K562 (cell line): ENCODE results near the gene CRAMP1. TPM values are rescaled to one million over a fixed set of nuclear protein-coding genes. Genes with fewer than 3 reads are reported as not detected.

Experiments
- E2F4 ChIP-seq: sonication (generic); formaldehyde crosslinking; IDR thresholded peaks from 2 replicates; pipeline ENCODE4 v1.8.0; 2022; ENCODE audit warnings: mild to moderate bottlenecking, low read depth, missing genetic modification reagents
- ELF4 ChIP-seq: fragments of 450-650 bp; formaldehyde crosslinking; IDR thresholded peaks from 2 replicates; pipeline ENCODE4 v1.4.0; 2022; ENCODE audit warnings: missing genetic modification characterization
- FOXM1 ChIP-seq, 2 experiments: fragments of 450-650 bp in 1 of 2; sonication (generic) in 1 of 2; formaldehyde crosslinking in 1 of 2; IDR thresholded peaks; 2 replicates each; pipeline versions ENCODE4 v1.6.1 to v1.9.0; 2017 to 2022; ENCODE audit warnings: low read depth in 2 of 2, mild to moderate bottlenecking in 2 of 2, missing genetic modification reagents in 1 of 2, moderate library complexity in 1 of 2
- HNRNPUL1 ChIP-seq: fragments of 200-400 bp; formaldehyde crosslinking; IDR thresholded peaks from 2 replicates; pipeline ENCODE4 v1.6.1; 2017; ENCODE audit warnings: low read length
- HOMEZ ChIP-seq: fragments of 250-450 bp; sonication (Bioruptor Pico); IDR thresholded peaks from 2 replicates; pipeline ENCODE4 v1.4.0; 2020; ENCODE audit warnings: mild to moderate bottlenecking, moderate library complexity
- MLX ChIP-seq, 2 experiments: fragments of 450-650 bp in 1 of 2; sonication (generic) in 1 of 2; formaldehyde crosslinking; conservative IDR thresholded peaks; 2 replicates each; pipeline versions ENCODE4 v1.4.0 to v1.8.1; 2020 to 2022; ENCODE audit warnings: mild to moderate bottlenecking in 1 of 2, missing genetic modification reagents in 1 of 2
- NKRF ChIP-seq: fragments of 450-650 bp; IDR thresholded peaks from 2 replicates; pipeline ENCODE4 v1.6.1; 2016; ENCODE audit warnings: borderline replicate concordance
- PTBP1 ChIP-seq: fragments of 200-400 bp; formaldehyde crosslinking; IDR thresholded peaks from 2 replicates; pipeline ENCODE4 v1.6.1; 2017; ENCODE audit warnings: low read depth, low read length
- TRIM28 ChIP-seq: fragments of 450-650 bp; IDR thresholded peaks from 2 replicates; pipeline ENCODE4 v1.6.1; 2017
- WHSC1 ChIP-seq: IDR thresholded peaks from one replicate; pipeline ENCODE4 v1.6.1; 2012; ENCODE audit warnings: low read length, control low read depth, inconsistent platforms
- ZBTB5 ChIP-seq: fragments of 450-650 bp; IDR thresholded peaks from 2 replicates; pipeline ENCODE4 v1.6.1; 2017; ENCODE audit warnings: antibody characterized with exemption
- ZNF384 ChIP-seq: IDR thresholded peaks from 2 replicates; pipeline ENCODE4 v1.6.1; 2012; ENCODE audit warnings: low read depth, low read length, improper control_type of control experiment
- ZNF584 ChIP-seq: fragments of 200-800 bp; sonication (Bioruptor generic); IDR thresholded peaks from 2 replicates; pipeline ENCODE4 v1.6.1; 2016; ENCODE audit warnings: low read depth, mild to moderate bottlenecking, missing genetic modification characterization, missing compliant biosample characterization
- ZNF699 ChIP-seq: fragments of 250-450 bp; sonication (Bioruptor Pico); IDR thresholded peaks from 2 replicates; pipeline ENCODE4 v1.8.0; 2021; ENCODE audit warnings: mild to moderate bottlenecking, moderate library complexity; ENCODE audit not compliant: insufficient replicate concordance
- ZNF764 ChIP-seq: fragments of 250-450 bp; sonication (Bioruptor Pico); IDR thresholded peaks from 2 replicates; pipeline ENCODE4 v1.4.0; 2020; ENCODE audit warnings: low read depth, mild to moderate bottlenecking, moderate library complexity
- polyA plus RNA-seq, 8 experiments: library from polyadenylated mRNA; depleted of rRNA in 4 of 8; stranded (reverse) in 5 of 8; unstranded in 3 of 8; fragments of >200 nt; fragmentation: Nextera tagmentation in 2 of 8; fragmentation: Illumina TruSeq in 1 of 8; extraction: Ambion mirVana in 2 of 8; extraction: Trizol in 1 of 8; gene quantifications; 2 replicates each; pipeline versions ENCODE4 v1.2.1 to v1.2.3, GENCODE V29; 2011 to 2014; ENCODE audit warnings: inconsistent platforms in 1 of 8, missing spikeins in 1 of 8
- total RNA-seq, 7 experiments: library from RNA; depleted of rRNA in 6 of 7; stranded (reverse); fragments of >200 nt in 6 of 7; fragmentation: Illumina TruSeq in 2 of 7; extraction: Trizol in 2 of 7; gene quantifications; 2 replicates each; pipeline versions ENCODE4 v1.2.1 to v1.2.3, GENCODE V29; 2011 to 2021; ENCODE audit warnings: low replicate concordance in 1 of 7

Gene CRAMP1
- total and polyA plus RNA-seq, 9 of the 15 experiments (the other 6 are each of a cell fraction or from before 2014, with no cell fraction given), result 0.52 to 20.8 (median 7.5) TPM

- TF ChIP-seq ZNF584 (no peak), FOXM1 (IDR thresholded peaks at IDR 0.05; ENCODE audit: low read depth) (no peak), FOXM1 (CRISPR knock-in tag; IDR thresholded peaks at IDR 0.05; ENCODE audit: low read depth) (no peak), TRIM28 (no peak), MLX (CRISPR knock-in tag; conservative IDR thresholded peaks at IDR 0.05) (no peak), ZNF384 (no peak), NKRF (peak; percentile 70; the same call in 1 of the 2 replicates), WHSC1 (no peak), ZNF699 (CRISPR knock-in tag) (no peak), HOMEZ (CRISPR knock-in tag) (0 out of 2 replicates have a peak, but pooled peaks have one; percentile 50), PTBP1 (no peak), ZBTB5 (no peak), ELF4 (no peak), HNRNPUL1 (no peak), E2F4 (peak; percentile 37; the same call in 1 of the 2 replicates), ZNF764 (CRISPR knock-in tag) (no peak)
Observed at GRCh38 chr16:1610071-1610898, 1.9 kb upstream of the CRAMP1 start (continued).
